DMS53 treated with DMSO at 0.1 percent for 48 hours (cell line): Measurements from ENCODE around the gene CENPQ.

Source experiments
- DNase-seq: peaks from one replicate; lab custom pipeline; 2025; ENCODE audit not compliant: unreplicated experiment; lab: John Stamatoyannopoulos, UW

The CENPQ gene

DNA sequence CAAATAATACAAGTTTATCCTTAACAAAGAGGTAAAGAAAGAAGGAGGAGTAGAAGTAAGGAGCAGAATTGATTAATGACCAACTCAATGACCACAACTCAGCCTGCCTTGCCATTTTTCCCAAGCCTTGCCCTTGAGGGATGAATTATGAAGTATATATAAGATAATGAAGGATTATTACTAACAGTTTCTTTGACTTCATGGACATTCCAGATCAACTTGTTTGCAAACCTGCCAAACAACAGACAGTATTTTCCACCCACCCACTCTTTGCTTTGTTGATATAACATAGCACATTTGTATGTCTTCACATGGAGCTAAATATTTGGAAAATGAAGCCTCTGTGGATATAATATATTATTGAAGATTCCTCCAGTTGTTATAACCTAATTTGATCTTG, 77.4 kb downstream of the CENPQ start:
- no peak for DNase-seq

DNA sequence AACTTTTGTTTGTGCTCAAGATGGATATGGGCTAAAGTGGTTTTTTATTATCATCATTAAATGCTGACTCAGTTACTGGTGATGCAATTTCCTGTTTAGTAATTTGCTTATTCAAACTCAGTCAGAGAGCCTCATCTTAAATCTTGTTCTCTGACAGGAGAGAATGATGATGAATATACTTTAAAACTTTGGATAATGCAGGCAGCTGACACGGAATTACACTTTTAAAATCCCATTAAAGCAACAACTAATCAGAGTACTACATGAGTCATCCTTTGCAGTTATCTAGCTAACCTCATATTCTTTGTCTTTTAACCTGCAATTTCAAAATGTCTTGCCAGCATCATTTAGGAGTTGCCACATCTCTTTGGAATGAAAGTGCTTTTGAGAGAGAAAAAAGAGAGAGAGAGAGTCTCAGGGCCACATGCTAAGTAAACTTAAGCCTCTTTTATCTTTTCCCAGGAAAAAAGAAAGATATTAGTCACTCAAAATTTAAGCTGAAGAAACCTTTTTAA, 78.1 kb downstream of the CENPQ start:
- DNase-seq: no peak

DNA sequence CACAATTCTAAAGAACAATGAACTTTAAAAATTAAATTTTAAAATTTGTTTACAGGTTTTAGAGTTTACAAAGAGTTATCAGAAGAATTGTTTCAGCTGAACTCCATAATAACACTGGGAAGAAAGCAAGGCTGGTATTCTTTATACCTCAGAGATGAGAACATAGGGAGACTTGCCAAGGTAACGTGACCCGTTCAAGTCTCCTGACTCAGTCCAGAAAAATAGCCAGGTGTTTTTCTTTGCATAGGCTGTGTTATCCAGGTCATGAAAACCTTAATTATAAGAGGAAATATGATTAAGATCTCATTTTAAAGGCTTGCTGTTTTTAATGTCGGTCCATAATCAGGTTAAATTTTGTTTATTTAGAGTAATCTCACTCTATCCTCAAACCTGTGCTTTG, 78.8 kb downstream of the CENPQ start:
- DNase-seq: no peak
